DOHH2 (cell line): ENCODE measurements around the gene SAMD9L.

ENCODE experiments used
- EZH2phosphoT487 ChIP-seq: fragments of 200-600 bp; sonication (generic); IDR thresholded peaks from 2 replicates; pipeline ENCODE4 v1.6.1; 2017; ENCODE audit warnings: borderline replicate concordance, mild to moderate bottlenecking, antibody characterized with exemption, low read length, moderate library complexity, mixed read lengths
- TF ChIP-seq, protein P1 (sequence below): fragments of 200-600 bp; sonication (generic); IDR thresholded peaks from one replicate; pipeline ENCODE4 v1.5.1; 2014; ENCODE audit warnings: antibody characterized with exemption, mild to moderate bottlenecking, low read depth, low read length; ENCODE audit not compliant: poor library complexity, severe bottlenecking

DNA sequence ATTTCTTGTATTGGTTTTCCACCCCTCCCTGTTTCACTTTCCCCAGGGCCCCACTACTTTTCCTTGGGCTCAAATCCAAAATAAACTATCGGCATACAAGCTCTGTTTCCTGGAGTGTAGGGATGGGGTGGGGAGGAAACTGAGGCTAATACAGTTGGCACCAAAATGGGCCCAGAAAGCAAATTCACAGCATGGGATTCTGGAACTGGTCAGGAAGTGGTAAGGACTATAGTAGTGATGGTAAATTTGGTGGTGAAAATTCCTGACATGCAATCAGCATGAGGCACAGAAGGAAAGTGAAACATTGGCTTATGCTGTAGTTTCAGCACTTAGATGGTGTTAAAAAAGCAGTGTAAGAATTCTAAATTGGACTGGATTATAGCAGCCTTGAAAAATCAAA lies 8.7 kb upstream of the SAMD9L start:
- TF ChIP-seq, protein P1, sequence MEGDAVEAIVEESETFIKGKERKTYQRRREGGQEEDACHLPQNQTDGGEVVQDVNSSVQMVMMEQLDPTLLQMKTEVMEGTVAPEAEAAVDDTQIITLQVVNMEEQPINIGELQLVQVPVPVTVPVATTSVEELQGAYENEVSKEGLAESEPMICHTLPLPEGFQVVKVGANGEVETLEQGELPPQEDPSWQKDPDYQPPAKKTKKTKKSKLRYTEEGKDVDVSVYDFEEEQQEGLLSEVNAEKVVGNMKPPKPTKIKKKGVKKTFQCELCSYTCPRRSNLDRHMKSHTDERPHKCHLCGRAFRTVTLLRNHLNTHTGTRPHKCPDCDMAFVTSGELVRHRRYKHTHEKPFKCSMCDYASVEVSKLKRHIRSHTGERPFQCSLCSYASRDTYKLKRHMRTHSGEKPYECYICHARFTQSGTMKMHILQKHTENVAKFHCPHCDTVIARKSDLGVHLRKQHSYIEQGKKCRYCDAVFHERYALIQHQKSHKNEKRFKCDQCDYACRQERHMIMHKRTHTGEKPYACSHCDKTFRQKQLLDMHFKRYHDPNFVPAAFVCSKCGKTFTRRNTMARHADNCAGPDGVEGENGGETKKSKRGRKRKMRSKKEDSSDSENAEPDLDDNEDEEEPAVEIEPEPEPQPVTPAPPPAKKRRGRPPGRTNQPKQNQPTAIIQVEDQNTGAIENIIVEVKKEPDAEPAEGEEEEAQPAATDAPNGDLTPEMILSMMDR, result no peak
- TF ChIP-seq EZH2phosphoT487, result no peak
